Naive thymus-derived CD4-positive, alpha-beta T cell (primary cell): ENCODE data around the gene ADD3. TPM values are rescaled to one million over a fixed set of nuclear protein-coding genes. Genes with fewer than 3 reads are reported as not detected.

Source experiments
- ATAC-seq: fragments of 150-1000 bp; cut with Tn5 transposase; 2 replicates; pipeline ENCODE4 v1.10.0; 2021; ENCODE audit warnings: mild to moderate bottlenecking, moderate library complexity
- CTCF ChIA-PET: fragments of 350-600 bp; sonication (Branson Sonifier 250); formaldehyde crosslinking; loops from one replicate; lab custom pipeline; 2021; ENCODE audit warnings: antibody characterized with exemption; lab: Charles Lee
- POLR2A ChIA-PET: fragments of 350-600 bp; sonication (Branson Sonifier 250); formaldehyde crosslinking; loops from one replicate; lab custom pipeline; 2021; ENCODE audit warnings: antibody characterized with exemption, inconsistent platforms; lab: Charles Lee
- DNase-seq, 9 donors: peaks; one replicate each; pipeline versions ENCODE4 v3.0.0 to v3.0.0-alpha.2; 2020 to 2022; ENCODE audit warnings: mixed read lengths in 1 of 9
- H3K27ac ChIP-seq: one replicate; pipeline ENCODE4 v1.7.0; 2013; ENCODE audit warnings: mild to moderate bottlenecking, low read depth, low read length, moderate library complexity
- H3K27me3 ChIP-seq, 2 donors: one replicate each; pipeline ENCODE4 v1.7.0; 2013; ENCODE audit warnings: low read length in 2 of 2, mild to moderate bottlenecking in 2 of 2, moderate library complexity in 2 of 2; ENCODE audit not compliant: control insufficient read depth in 2 of 2, insufficient read depth in 2 of 2
- H3K36me3 ChIP-seq, 3 experiments: 1 replicate in 2 of 3; 2 replicates in 1 of 3; pipeline ENCODE4 v1.7.0; 2013; ENCODE audit warnings: low read length in 3 of 3, mild to moderate bottlenecking in 3 of 3, moderate library complexity in 1 of 3; ENCODE audit not compliant: insufficient read depth in 3 of 3, control insufficient read depth in 2 of 3
- H3K4me1 ChIP-seq, 2 donors: one replicate each; pipeline ENCODE4 v1.7.0; 2013; ENCODE audit warnings: low read length in 2 of 2, mild to moderate bottlenecking in 2 of 2, moderate library complexity in 1 of 2; ENCODE audit not compliant: control insufficient read depth in 2 of 2, insufficient read depth in 2 of 2
- H3K4me3 ChIP-seq: 2 replicates; pipeline ENCODE4 v1.7.0; 2013; ENCODE audit warnings: mild to moderate bottlenecking, low read length
- H3K9me3 ChIP-seq, 3 experiments: 1 replicate in 2 of 3; 2 replicates in 1 of 3; pipeline ENCODE4 v1.7.0; 2013; ENCODE audit warnings: low read length in 3 of 3; ENCODE audit not compliant: control insufficient read depth in 2 of 3
- H3K27ac Mint-ChIP-seq, 9 donors: one replicate each; pipeline ENCODE4 v1.8.0; 2020 to 2022; ENCODE audit warnings: mixed read lengths in 9 of 9, mild to moderate bottlenecking in 8 of 9, moderate library complexity in 5 of 9, inconsistent platforms in 2 of 9
- H3K27me3 Mint-ChIP-seq, 5 donors: one replicate each; pipeline ENCODE4 v1.8.0; 2021 to 2022; ENCODE audit warnings: mixed read lengths in 5 of 5, mild to moderate bottlenecking in 1 of 5
- H3K36me3 Mint-ChIP-seq, 5 donors: one replicate each; pipeline ENCODE4 v1.8.0; 2020 to 2022; ENCODE audit warnings: mixed read lengths in 5 of 5, mild to moderate bottlenecking in 3 of 5, inconsistent platforms in 1 of 5
- H3K4me1 Mint-ChIP-seq, 7 donors: one replicate each; pipeline ENCODE4 v1.8.0; 2020 to 2022; ENCODE audit warnings: mixed read lengths in 7 of 7, mild to moderate bottlenecking in 3 of 7, inconsistent platforms in 1 of 7
- H3K4me3 Mint-ChIP-seq, 10 donors: one replicate each; pipeline ENCODE4 v1.8.0; 2020 to 2022; ENCODE audit warnings: mild to moderate bottlenecking in 10 of 10, mixed read lengths in 10 of 10, moderate library complexity in 6 of 10, inconsistent platforms in 2 of 10
- H3K9me3 Mint-ChIP-seq, 11 donors: one replicate each; pipeline ENCODE4 v1.8.0; 2020 to 2022; ENCODE audit warnings: mixed read lengths in 11 of 11, mild to moderate bottlenecking in 4 of 11, inconsistent platforms in 1 of 11, moderate library complexity in 1 of 11
- intact Hi-C, 2 donors: fragments of 100-400 bp; cut with micrococcal nuclease; formaldehyde crosslinking; loops; one replicate each; pipeline ENCODE4 v1.15.1; 2023
- polyA plus RNA-seq, 2 donors: library from polyadenylated mRNA; unstranded; fragments of 300-500 nt; fragmentation: Illumina TruSeq; gene quantifications; one replicate each; pipeline ENCODE4 v1.2.3, GENCODE V29; 2021
- total RNA-seq, 6 experiments: library from RNA in 5 of 6; stranded (reverse) in 5 of 6; gene quantifications; 1 replicate in 5 of 6; 2 replicates in 1 of 6; pipeline ENCODE4 v1.2.3 and lab custom pipeline; 2021 to 2026

Gene ADD3
- total and polyA plus RNA-seq, 7 experiments from 2014 or later, result 281 to 535 (median 450) TPM

DNA sequence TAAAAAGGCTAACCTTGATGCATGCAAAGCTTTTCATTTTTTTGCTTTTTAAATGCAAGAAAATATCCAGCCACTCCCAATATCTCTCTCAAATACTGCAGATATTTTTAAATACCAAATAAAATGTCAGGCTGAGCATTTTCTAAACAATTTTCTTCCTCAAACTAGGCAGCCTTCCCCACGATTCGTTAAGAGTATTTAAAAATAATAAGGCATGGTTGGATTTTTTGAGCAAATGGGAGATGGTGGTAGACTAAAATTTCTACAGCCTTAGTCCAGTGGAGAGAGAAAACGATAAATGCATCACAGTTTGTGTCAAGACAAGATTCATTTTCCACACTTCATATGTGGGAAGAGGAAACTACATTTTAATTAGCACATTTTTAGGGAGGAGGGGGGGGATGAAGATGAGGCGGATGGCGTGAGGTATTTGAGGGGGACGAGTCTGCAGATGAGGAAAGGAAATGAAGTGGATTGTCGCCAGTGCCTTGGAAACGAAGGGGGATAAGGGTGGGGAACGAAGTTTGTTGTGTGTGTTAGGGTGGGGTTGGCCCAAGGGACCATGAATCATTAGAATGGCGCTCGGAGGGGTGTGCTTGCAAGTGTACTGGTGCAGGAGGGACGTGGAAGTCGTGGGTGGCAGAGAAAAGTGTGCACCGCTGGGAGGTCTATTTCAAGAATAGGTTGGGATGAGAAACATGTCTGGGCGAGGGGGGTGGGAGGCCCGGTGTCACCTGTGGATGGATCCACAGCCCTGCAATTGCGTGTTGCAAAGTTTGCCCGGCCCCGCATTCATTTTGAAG, 1.2 kb upstream of the ADD3 start:
- peaks cover 18 to 41% (median 31%) of the 10 kb centered on the region in 7 donors for H3K4me1 Mint-ChIP-seq
- no peaks in the 10 kb centered on the region for H3K9me3 Mint-ChIP-seq
- H3K4me3 Mint-ChIP-seq, result no peak overlapping the region
- H3K4me1 ChIP-seq, result peaks cover 19 to 24% of the 10 kb centered on the region in 2 donors
- ChIA-PET CTCF (interaction anchor here (1.3 kb wide), 1 partner anchor 24 kb away, joined by 4 read pairs; no protein-coding TSS in a partner anchor), POLR2A (interaction anchor here (0.6 to 1.4 kb wide), 12 partner anchors 8 to 114 kb away, joined by 3 to 8 read pairs (median 3); no protein-coding TSS in a partner anchor)
- peaks cover 0 to 4% (median 0%) of the 10 kb centered on the region in 5 donors for H3K36me3 Mint-ChIP-seq
- intact Hi-C loops, result loop anchor here (1.0 to 10.0 kb wide), 12 partner anchors 14 to 856 kb away; partner anchors contain the start of genes SMNDC1 (in 2 of the 2), DUSP5 (in 1 of the 2) and XPNPEP1 (in 1 of the 2)
- H3K4me3 ChIP-seq, result peak overlapping the region; percentile 66
- peaks cover 0 to 17% (median 0%) of the 10 kb centered on the region in 3 experiments for H3K36me3 ChIP-seq
- H3K27ac ChIP-seq, result peak overlapping the region; percentile 88
- peak overlapping the region in 1 of 9 donors; percentile 40 for H3K27ac Mint-ChIP-seq
- DNase-seq (peak in 1 of 9 donors; percentile 35), ATAC-seq (no peak)
- no peaks in the 10 kb centered on the region for H3K9me3 ChIP-seq
- no peaks in the 10 kb centered on the region for H3K27me3 ChIP-seq
- H3K27me3 Mint-ChIP-seq, result peaks cover 0 to 8% (median 0%) of the 10 kb centered on the region in 5 donors

DNA sequence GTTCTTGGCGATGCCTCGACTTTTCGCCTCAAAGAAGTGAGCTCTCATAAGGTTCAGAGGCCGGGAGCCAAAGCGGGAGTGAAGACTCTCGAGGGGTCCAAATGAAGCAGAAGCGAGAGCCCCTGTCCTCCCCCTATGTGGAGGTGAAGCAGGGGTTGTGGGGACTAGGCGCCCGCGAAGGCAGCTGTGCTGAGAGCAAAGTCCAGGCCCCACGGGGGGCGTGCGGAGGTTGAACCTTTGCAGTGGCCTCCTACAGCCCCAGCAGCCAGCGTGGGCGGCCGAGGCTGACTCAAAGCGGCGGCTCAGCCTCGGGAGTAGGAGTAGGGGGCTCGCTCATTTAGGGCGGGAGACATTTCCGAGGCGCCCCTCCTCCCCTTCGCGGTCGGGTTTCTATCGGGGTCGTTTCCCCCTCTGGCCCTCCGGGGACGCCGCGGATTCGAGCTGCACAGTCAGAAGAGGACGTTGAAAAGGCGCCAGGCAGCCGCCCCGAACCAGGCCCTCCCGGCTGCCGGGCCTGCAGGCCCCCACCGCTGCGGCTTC, 553 bp upstream of the ADD3 start:
- Mint-ChIP-seq H3K4me1 (peaks cover 23 to 47% (median 37%) of the 10 kb centered on the region in 7 donors), H3K36me3 (peaks cover 0 to 4% (median 0%) of the 10 kb centered on the region in 5 donors), H3K9me3 (no peaks in the 10 kb centered on the region), H3K27me3 (peaks cover 0 to 8% (median 0%) of the 10 kb centered on the region in 5 donors), H3K4me3 (no peak overlapping the region), H3K27ac (peak overlapping the region in 1 of 9 donors; percentile 40)
- Histone ChIP-seq H3K4me1 (peaks cover 26 to 30% of the 10 kb centered on the region in 2 donors), H3K27ac (peak overlapping the region; percentile 88), H3K4me3 (peak overlapping the region; percentile 66), H3K36me3 (peaks cover 0 to 17% (median 0%) of the 10 kb centered on the region in 3 experiments), H3K9me3 (no peaks in the 10 kb centered on the region), H3K27me3 (no peaks in the 10 kb centered on the region)
- POLR2A ChIA-PET, result interaction anchor here (0.6 to 1.4 kb wide), 13 partner anchors 8 to 97 kb away, joined by 3 to 8 read pairs (median 3); no protein-coding TSS in a partner anchor
- ATAC-seq, result no peak
- CTCF ChIA-PET, result interaction anchor here (0.6 to 1.3 kb wide), 3 partner anchors 25 to 978 kb away, joined by 3 to 4 read pairs (median 3); no protein-coding TSS in a partner anchor
- intact Hi-C loops, result loop anchor here (1.0 to 10.0 kb wide), 12 partner anchors 15 to 855 kb away; partner anchors contain the start of genes SMNDC1 (in 2 of the 2), DUSP5 (in 1 of the 2) and XPNPEP1 (in 1 of the 2)
- peak in 1 of 9 donors; percentile 71 for DNase-seq

DNA sequence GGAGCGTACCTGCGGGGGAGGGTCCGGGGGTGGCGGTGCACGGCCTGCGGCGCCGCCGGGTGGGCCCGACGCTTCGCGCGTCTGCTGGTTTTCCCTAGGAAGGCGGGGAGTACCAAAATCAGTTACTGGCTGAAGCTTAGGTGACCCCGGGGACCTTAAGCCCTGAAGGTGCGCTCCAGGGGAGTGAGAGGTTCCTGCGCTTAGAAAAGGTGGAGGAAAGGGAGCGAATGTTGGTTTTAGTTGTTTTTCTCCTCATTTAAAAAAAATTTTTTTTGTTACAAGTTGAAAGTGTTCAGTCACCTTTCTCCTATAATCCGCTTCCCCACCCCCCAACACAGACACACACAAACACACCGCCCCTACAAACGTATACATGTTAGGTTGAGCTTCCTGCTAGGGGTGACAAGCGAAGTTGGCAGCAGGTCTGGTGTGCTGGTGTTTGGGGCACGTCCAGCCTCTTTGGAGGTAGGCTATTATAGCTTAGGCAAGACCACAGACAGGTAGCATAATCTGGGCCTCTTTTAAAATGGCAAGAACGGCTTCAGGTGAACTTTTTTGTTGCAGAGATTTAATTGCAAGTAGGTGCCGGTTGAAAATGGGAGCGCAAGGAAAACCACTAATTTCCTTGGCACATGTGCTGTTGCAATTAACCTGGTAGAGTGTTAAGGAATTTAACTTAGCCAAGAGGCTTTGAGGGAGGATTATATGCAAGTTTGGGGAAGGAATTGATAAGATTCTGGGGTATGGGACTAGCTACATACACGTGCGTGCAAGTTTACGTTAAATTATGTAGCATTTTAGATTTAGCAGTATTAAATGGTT, 945 bp downstream of the ADD3 start:
- no peak for ATAC-seq
- POLR2A ChIA-PET, result interaction anchor here (0.6 to 2.7 kb wide), 28 partner anchors 9 to 213 kb away, joined by 3 to 20 read pairs (median 4); partner anchors contain the start of gene MXI1
- CTCF ChIA-PET, result interaction anchor here (0.7 to 1.3 kb wide), 3 partner anchors 17 to 202 kb away, joined by 3 to 5 read pairs (median 4); no protein-coding TSS in a partner anchor
- Mint-ChIP-seq H3K36me3 (peaks cover 0 to 6% (median 0%) of the 10 kb centered on the region in 5 donors), H3K9me3 (no peaks in the 10 kb centered on the region), H3K4me1 (peaks cover 30 to 54% (median 44%) of the 10 kb centered on the region in 7 donors), H3K4me3 (peak overlapping the region in 2 of 10 donors; percentile 99 to 100), H3K27ac (peak overlapping the region in 7 of 9 donors; percentile 91 to 98 (median 94)), H3K27me3 (no peaks in the 10 kb centered on the region)
- H3K4me1 ChIP-seq, result peaks cover 40 to 41% of the 10 kb centered on the region in 2 donors
- H3K4me3 ChIP-seq, result peak overlapping the region; percentile 66
- H3K27ac ChIP-seq, result peak overlapping the region; percentile 88
- intact Hi-C loops, result loop anchor here (1.0 to 10.0 kb wide), 11 partner anchors 8 to 911 kb away; partner anchors contain the start of genes BBIP1 (in 2 of the 2), SHOC2 (in 2 of the 2), SMC3 (in 2 of the 2) and SMNDC1 (in 1 of the 2)
- DNase-seq, result peak; percentile 14 to 75 (median 66)
- H3K9me3 ChIP-seq, result no peaks in the 10 kb centered on the region
- no peaks in the 10 kb centered on the region for H3K27me3 ChIP-seq
- peaks cover 0 to 17% (median 0%) of the 10 kb centered on the region in 3 experiments for H3K36me3 ChIP-seq

DNA sequence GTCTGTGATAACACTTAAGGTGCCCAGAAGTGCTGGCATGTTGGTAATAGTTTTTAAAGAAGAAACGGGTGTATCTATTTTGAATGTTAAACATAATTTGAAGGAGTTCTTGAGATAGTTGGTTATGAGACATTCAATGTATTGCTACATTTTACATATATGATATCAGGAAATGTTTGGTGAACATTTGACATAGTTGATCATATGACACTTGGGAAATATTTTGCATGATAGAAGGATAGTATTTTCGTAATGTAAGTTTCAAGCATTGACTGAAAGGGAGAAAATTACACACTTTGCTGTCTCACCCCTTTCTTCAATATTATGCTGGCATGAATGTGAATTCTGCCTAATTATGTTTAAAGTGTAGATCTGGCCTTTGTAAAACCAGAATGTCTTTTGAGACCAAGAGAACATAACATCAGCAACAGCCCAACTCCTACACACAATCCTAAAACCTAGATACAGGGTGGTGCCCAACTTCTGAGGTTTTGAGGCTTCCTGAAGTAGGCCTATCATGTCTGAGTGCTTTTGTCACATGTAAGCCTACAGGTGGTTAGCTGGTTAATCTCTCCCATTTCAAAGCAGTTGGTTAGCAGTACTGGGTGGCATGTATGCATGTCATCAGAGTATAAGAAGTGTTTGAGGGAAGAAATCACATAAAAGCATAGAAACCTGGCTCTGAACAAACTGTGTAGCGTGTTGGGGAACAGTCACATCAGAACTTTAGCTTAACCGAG, 2.1 kb downstream of the ADD3 start:
- H3K36me3 Mint-ChIP-seq, result peaks cover 0 to 8% (median 4%) of the 10 kb centered on the region in 5 donors
- peaks cover 48 to 49% of the 10 kb centered on the region in 2 donors for H3K4me1 ChIP-seq
- H3K27ac ChIP-seq, result peak overlapping the region; percentile 88
- ChIA-PET POLR2A (interaction anchor here (0.6 to 2.7 kb wide), 35 partner anchors 8 to 212 kb away, joined by 3 to 20 read pairs (median 4); partner anchors contain the start of gene MXI1), CTCF (interaction anchor here (0.9 to 1.8 kb wide), 7 partner anchors 18 to 75 kb away, joined by 3 to 5 read pairs (median 3); no protein-coding TSS in a partner anchor)
- H3K36me3 ChIP-seq, result peaks cover 0 to 17% (median 0%) of the 10 kb centered on the region in 3 experiments
- peak in 8 of 9 donors; percentile 53 to 93 (median 88) for DNase-seq
- H3K9me3 Mint-ChIP-seq, result no peaks in the 10 kb centered on the region
- H3K4me3 ChIP-seq, result peak overlapping the region; percentile 66
- no peaks in the 10 kb centered on the region for H3K9me3 ChIP-seq
- no peaks in the 10 kb centered on the region for H3K27me3 ChIP-seq
- intact Hi-C loops, result loop anchor here (1.0 to 10.0 kb wide), 15 partner anchors 12 to 852 kb away; partner anchors contain the start of genes SMC3 (in 2 of the 2), DUSP5 (in 1 of the 2) and SMNDC1 (in 1 of the 2)
- H3K27me3 Mint-ChIP-seq, result no peaks in the 10 kb centered on the region
- peak overlapping the region in 7 of 9 donors; percentile 91 to 98 (median 94) for H3K27ac Mint-ChIP-seq
- H3K4me3 Mint-ChIP-seq, result peak overlapping the region in 2 of 10 donors; percentile 99 to 100
- peak; percentile 75 for ATAC-seq
- H3K4me1 Mint-ChIP-seq, result peaks cover 37 to 61% (median 45%) of the 10 kb centered on the region in 7 donors
